Limb (tissue), 2 donors: ENCODE results near the gene POGLUT2.

Experiments
- DNase-seq, 2 donors: peaks; one replicate each; pipeline ENCODE4 v3.0.0-alpha.2; 2016; ENCODE audit errors: extremely low spot score in 2 of 2

The POGLUT2 gene

GRCh38 chr13:102769679-102770078 lies 29.1 kb downstream of the POGLUT2 start:
- no peak for DNase-seq

GRCh38 chr13:102768909-102769308 lies 29.9 kb downstream of the POGLUT2 start:
- DNase-seq: no peak

GRCh38 chr13:102763741-102764140 lies 35.0 kb downstream of the POGLUT2 start:
- no peak for DNase-seq

- DNase-seq: no peak
Observed at GRCh38 chr13:102761071-102761470, 37.7 kb downstream of the POGLUT2 start.

GRCh38 chr13:102758842-102759241 lies 39.9 kb downstream of the POGLUT2 start:
- no peak for DNase-seq

GRCh38 chr13:102757006-102757405 lies 41.8 kb downstream of the POGLUT2 start:
- DNase-seq: no peak

- DNase-seq: no peak
Observed at GRCh38 chr13:102751886-102752285, 46.9 kb downstream of the POGLUT2 start.

- no peak for DNase-seq
Observed at GRCh38 chr13:102742506-102742905, 56.3 kb downstream of the POGLUT2 start.

- DNase-seq: no peak
Observed at GRCh38 chr13:102742101-102742500, 56.7 kb downstream of the POGLUT2 start.
